IMR-90 (cell line): Measurements from ENCODE around the gene GATAD2A. TPM values are rescaled to one million over a fixed set of nuclear protein-coding genes. Genes with fewer than 3 reads are reported as not detected.

Experiments
- microRNA-seq, 2 experiments: library from miRNA; stranded (forward) in 1 of 2; unstranded in 1 of 2; fragments of 10-50 nt in 1 of 2; fragments of <30 nt in 1 of 2; gene quantifications in 1 of 2; microRNA quantifications in 1 of 2; one replicate each; pipeline versions ENCODE3 to v1.1.0; 2013 to 2020; ENCODE audit not compliant: insufficient read depth in 1 of 2, insufficient read length in 1 of 2, unreplicated experiment in 1 of 2
- polyA plus RNA-seq, 3 experiments: library from polyadenylated mRNA; depleted of rRNA; stranded (reverse); fragments of >200 nt; gene quantifications; 2 replicates each; pipeline ENCODE4 v1.2.3, GENCODE V29; 2012; ENCODE audit warnings: low replicate concordance in 1 of 3
- small RNA-seq, 5 experiments: library from RNA; depleted of rRNA; stranded (forward); fragments of <200 nt; gene quantifications; one replicate each; pipeline ENCODE3, GENCODE V24; 2012
- total RNA-seq: library from RNA; depleted of rRNA; stranded (reverse); fragments of >200 nt; gene quantifications from 2 replicates; pipeline ENCODE4 v1.2.3, GENCODE V29; 2012; rRNA removed

GATAD2A gene
- total and polyA plus RNA-seq, 2 of the 4 experiments (the other 2 are of a cell fraction): 23.5 to 33.2 TPM

Small RNAs within 50 kb of the gene (microRNA-seq; reads per million reads assigned to microRNA genes)
- 0 reads per million in 2 experiments for gene MIR640

Small RNAs within 50 kb of the gene (small RNA-seq; reads per million reads assigned to genes)
- 0 reads per million in 5 experiments for gene MIR640

Other genes starting within 250 kb of the GATAD2A start
- gene MEF2B, start 235.4 kb upstream of the GATAD2A start, total RNA-seq: under 0.01 and 0.18 TPM in 2 replicates
- gene MEF2B, start 235.4 kb upstream of the GATAD2A start, polyA plus RNA-seq (2012; rRNA removed): 0.80 and 0.94 TPM in 2 replicates
- 14.7 and 16.7 TPM in 2 replicates for gene BORCS8, start 213.5 kb upstream of the GATAD2A start, total RNA-seq
- 33.9 and 40.3 TPM in 2 replicates for gene BORCS8, start 213.5 kb upstream of the GATAD2A start, polyA plus RNA-seq (2012; rRNA removed)
- 61.4 and 68.3 TPM in 2 replicates for gene RFXANK, start 213.4 kb upstream of the GATAD2A start, total RNA-seq
- gene RFXANK, start 213.4 kb upstream of the GATAD2A start, polyA plus RNA-seq (2012; rRNA removed): 97.8 and 109 TPM in 2 replicates
- 5.4 and 6.9 TPM in 2 replicates for gene NR2C2AP, start 202.3 kb upstream of the GATAD2A start, total RNA-seq
- gene NR2C2AP, start 202.3 kb upstream of the GATAD2A start, polyA plus RNA-seq (2012; rRNA removed): 9.0 and 9.6 TPM in 2 replicates
- gene NCAN, start 193.7 kb upstream of the GATAD2A start, total RNA-seq: not detected in 2 replicates
- gene NCAN, start 193.7 kb upstream of the GATAD2A start, polyA plus RNA-seq (2012; rRNA removed): not detected in 2 replicates
- gene TM6SF2, start 132.4 kb upstream of the GATAD2A start, total RNA-seq: under 0.01 and 0.18 TPM in 2 replicates
- 0.97 and 1.1 TPM in 2 replicates for gene TM6SF2, start 132.4 kb upstream of the GATAD2A start, polyA plus RNA-seq (2012; rRNA removed)
- gene SUGP1, start 85.2 kb upstream of the GATAD2A start, total RNA-seq: 35.8 and 38.3 TPM in 2 replicates
- 33.2 and 38.6 TPM in 2 replicates for gene SUGP1, start 85.2 kb upstream of the GATAD2A start, polyA plus RNA-seq (2012; rRNA removed)
- gene MAU2, start 84.8 kb upstream of the GATAD2A start, total RNA-seq: 21.7 and 24.6 TPM in 2 replicates
- 31.1 and 35.5 TPM in 2 replicates for gene MAU2, start 84.8 kb upstream of the GATAD2A start, polyA plus RNA-seq (2012; rRNA removed)
- gene TSSK6, start 109.9 kb downstream of the GATAD2A start, total RNA-seq: 0.56 and 1.3 TPM in 2 replicates
- 2.0 and 2.2 TPM in 2 replicates for gene TSSK6, start 109.9 kb downstream of the GATAD2A start, polyA plus RNA-seq (2012; rRNA removed)
- 30.6 and 33.6 TPM in 2 replicates for gene NDUFA13, start 110.5 kb downstream of the GATAD2A start, total RNA-seq
- gene NDUFA13, start 110.5 kb downstream of the GATAD2A start, polyA plus RNA-seq (2012; rRNA removed): 667 and 912 TPM in 2 replicates
- 0.56 and 0.72 TPM in 2 replicates for gene YJEFN3, start 123.2 kb downstream of the GATAD2A start, total RNA-seq
- 4.0 and 4.8 TPM in 2 replicates for gene YJEFN3, start 123.2 kb downstream of the GATAD2A start, polyA plus RNA-seq (2012; rRNA removed)
- 0.18 and 0.28 TPM in 2 replicates for gene CILP2, start 132.6 kb downstream of the GATAD2A start, total RNA-seq
- 0.87 and 0.96 TPM in 2 replicates for gene CILP2, start 132.6 kb downstream of the GATAD2A start, polyA plus RNA-seq (2012; rRNA removed)
- gene PBX4, start 213.0 kb downstream of the GATAD2A start, total RNA-seq: 0.90 and 1.4 TPM in 2 replicates
- gene PBX4, start 213.0 kb downstream of the GATAD2A start, polyA plus RNA-seq (2012; rRNA removed): 2.8 and 2.9 TPM in 2 replicates
- under 0.01 and 0.28 TPM in 2 replicates for gene LPAR2, start 222.5 kb downstream of the GATAD2A start, total RNA-seq
- 4.1 and 5.4 TPM in 2 replicates for gene LPAR2, start 222.5 kb downstream of the GATAD2A start, polyA plus RNA-seq (2012; rRNA removed)
- gene GMIP, start 238.0 kb downstream of the GATAD2A start, total RNA-seq: 4.1 and 4.4 TPM in 2 replicates
- 10.9 and 11.0 TPM in 2 replicates for gene GMIP, start 238.0 kb downstream of the GATAD2A start, polyA plus RNA-seq (2012; rRNA removed)